GM18526 (cell line): ENCODE data around the gene EPM2AIP1.
A peak's percentile ranks its signal among the peaks of the same experiment; 100 is the strongest.

ENCODE experiments used
- POLR2A ChIP-seq: IDR thresholded peaks from 3 replicates; pipeline ENCODE4 v1.6.1; 2011; ENCODE audit not compliant: insufficient read length; ENCODE audit errors: extremely low read depth

Gene EPM2AIP1

DNA sequence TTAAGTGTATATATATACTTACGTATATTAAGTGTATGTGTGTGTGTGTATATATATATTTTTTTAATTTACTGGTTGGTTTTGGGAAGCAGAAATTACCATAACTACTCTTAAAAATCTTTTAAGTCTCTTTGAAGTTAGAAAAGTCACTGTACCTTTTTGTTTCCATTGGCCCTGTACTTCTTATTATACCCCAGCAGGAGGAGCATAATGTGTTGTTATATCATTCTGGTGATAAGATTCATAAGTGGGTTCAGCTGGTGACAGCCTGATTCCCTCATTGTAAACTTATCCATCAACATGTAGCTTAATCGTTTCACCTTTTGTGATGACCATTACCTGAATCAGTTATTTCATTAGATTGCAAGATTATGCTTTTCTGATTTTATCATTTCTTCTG is 31.2 kb upstream of the EPM2AIP1 start:
- no peak for TF ChIP-seq POLR2A

DNA sequence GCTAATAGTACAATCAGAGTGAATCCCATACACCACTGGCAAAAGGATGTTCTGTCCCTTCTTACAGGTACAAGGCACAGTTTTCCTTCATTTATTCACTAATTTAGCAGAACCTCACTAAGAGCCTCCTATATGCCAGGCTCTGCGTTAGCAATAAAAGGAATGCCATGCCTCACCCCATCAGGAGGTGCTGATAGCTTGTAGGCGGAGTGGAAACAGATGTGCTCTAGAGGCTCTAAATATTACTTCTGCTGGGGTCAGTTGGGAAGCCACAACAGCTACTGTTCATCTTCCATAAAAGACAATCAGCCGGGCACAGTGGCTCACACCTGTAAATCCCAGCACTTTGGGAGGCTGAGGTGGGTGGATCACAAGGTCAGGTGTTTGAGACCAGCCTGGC is 24.8 kb upstream of the EPM2AIP1 start:
- no peak for TF ChIP-seq POLR2A

DNA sequence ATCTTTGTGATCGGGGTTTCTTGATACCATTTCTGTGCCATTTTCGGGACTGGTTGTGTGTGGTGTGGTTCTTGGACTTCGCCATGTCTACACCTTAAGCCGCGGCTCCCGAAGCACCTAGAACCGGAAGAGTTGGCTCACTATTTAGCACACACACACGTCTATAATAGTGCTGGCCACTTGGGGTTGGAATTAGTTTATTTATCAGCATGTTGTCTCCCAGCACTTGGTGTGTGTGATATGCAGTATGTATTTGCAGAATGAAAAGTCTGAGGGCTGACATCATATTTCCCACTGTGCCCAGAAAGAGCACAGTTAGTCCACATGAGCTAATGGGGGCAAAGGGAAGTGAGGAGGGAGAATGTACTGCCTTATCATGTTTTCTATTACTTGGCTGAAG is 24.0 kb upstream of the EPM2AIP1 start:
- no peak for TF ChIP-seq POLR2A

DNA sequence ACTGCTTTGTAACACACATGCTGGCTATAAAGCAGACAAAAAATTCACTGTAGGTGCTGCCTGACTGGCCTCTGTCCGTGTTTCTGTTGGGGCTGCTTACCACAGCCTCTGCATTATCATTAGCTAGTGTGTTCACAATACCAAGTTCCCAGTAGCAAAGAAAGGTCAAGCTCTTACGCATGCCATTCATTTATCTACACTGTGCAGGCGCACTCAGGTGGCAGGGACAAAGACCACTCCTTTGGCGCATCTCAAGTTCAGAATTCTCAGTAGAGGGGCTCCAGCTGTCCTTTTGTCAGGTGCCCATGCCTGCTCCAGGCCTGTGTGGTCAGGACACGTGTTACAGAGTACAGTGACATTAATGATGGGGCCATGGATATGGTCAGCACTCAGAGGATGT is 22.7 kb upstream of the EPM2AIP1 start:
- TF ChIP-seq POLR2A = no peak

DNA sequence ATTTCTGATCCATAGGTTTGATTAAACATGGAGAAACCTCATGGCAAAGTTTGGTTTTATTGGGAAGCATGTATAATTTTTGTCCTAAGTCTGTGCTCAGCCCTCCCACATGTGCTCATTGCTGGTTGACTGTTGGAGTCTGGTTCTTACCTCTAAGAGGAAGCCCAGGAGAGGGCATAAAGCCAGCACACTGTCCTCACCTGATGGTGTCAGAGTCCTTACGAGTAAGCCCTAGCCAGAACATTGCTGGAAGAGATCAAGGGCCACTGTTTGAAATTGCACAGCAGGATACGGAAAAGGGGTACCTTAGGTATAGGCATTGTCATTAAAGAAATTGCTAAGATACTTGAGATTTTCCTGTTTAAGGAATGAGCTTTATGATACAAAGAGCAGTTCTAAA is 21.7 kb upstream of the EPM2AIP1 start:
- no peak for TF ChIP-seq POLR2A

DNA sequence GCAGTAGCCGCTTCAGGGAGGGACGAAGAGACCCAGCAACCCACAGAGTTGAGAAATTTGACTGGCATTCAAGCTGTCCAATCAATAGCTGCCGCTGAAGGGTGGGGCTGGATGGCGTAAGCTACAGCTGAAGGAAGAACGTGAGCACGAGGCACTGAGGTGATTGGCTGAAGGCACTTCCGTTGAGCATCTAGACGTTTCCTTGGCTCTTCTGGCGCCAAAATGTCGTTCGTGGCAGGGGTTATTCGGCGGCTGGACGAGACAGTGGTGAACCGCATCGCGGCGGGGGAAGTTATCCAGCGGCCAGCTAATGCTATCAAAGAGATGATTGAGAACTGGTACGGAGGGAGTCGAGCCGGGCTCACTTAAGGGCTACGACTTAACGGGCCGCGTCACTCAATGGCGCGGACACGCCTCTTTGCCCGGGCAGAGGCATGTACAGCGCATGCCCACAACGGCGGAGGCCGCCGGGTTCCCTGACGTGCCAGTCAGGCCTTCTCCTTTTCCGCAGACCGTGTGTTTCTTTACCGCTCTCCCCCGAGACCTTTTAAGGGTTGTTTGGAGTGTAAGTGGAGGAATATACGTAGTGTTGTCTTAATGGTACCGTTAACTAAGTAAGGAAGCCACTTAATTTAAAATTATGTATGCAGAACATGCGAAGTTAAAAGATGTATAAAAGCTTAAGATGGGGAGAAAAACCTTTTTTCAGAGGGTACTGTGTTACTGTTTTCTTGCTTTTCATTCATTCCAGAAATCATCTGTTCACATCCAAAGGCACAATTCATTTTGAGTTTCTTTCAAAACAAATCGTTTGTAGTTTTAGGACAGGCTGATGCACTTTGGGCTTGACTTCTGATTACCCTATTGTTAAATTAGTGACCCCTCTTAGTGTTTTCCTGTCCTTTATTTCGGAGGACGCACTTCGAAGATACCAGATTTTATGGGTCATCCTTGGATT is 674 bp upstream of the EPM2AIP1 start, which contains the start of gene MLH1:
Gene MLH1, plus strand, starts transcription at position 193 of the 958 bp plus-strand sequence. Its CDS starts 30 bp downstream, at position 223.
- peak; percentile 84 for TF ChIP-seq POLR2A

DNA sequence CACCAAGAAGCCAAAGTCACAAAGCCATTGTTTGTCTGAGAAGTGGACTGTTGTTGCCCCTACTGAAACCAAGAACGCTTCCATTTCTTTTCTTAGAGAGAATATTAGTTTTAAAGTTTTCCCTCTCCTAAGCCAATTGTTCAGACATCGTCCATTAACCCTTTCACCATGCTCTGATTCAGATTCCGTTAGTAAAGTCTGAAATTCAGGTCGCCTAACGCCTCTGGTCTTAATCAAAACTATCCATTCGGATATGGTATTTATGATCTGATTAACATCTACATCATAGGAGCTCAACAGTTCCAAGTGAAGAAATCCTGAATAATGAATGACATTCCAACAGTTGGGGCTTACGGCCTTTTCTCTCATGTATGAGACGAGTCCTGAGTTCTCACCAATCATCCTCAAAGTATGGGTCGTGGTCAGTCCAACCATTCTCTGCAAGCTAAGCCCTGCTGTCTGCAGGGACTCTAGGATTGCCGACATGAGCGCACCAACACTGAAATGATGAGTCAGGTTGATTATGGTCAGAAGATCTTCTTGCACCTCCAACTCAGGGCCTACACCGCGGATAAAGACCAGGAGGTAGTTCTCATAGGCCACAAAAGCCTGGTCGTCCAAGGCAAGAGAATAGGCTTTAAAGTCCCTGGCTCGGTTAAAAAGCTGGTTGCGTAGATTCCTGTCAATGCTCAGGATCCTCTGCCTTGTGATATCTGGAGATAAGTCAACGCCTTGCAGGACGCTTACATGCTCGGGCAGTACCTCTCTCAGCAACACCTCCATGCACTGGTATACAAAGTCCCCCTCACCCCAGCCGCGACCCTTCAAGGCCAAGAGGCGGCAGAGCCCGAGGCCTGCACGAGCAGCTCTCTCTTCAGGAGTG is 767 bp downstream of the EPM2AIP1 start:
- TF ChIP-seq POLR2A = no peak

DNA sequence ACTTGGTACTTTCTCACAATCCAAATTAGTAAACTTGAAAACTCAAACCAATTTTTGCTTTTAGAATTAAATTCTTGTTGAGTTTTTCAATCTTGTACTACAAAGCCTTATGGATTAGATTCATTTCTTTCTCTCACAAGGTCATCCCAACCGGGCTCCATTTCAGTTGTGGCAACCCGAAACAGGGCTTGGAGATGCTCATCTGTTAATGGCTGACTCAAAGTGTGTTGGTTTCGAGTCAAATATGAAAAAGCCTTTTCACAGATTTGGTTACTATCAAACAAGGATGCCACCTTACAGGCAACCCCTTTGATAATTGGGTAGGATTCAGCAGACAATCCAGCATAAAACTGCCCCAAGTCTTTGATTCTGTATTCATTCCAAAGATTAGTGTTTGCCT is 1.8 kb downstream of the EPM2AIP1 start:
- no peak for TF ChIP-seq POLR2A

DNA sequence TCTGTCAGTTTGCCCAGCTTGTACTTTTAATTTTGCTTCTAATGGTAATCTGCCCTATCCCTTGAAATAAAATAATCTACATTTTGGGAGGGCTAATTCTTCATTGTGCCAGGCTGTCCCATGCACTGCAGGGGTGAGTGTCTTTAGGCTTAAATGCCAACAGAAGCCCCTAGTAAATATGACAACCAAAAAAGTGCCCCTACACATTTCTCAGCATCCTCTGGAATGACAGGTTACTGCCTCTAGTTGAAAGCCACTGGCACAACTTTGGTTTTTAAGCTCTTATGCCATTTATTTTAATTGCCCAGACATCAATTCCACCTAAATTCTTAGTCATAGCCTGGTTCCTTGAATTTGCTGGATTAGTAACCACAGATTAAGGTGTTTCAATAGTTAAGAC is 3.4 kb downstream of the EPM2AIP1 start:
- TF ChIP-seq POLR2A = no peak

DNA sequence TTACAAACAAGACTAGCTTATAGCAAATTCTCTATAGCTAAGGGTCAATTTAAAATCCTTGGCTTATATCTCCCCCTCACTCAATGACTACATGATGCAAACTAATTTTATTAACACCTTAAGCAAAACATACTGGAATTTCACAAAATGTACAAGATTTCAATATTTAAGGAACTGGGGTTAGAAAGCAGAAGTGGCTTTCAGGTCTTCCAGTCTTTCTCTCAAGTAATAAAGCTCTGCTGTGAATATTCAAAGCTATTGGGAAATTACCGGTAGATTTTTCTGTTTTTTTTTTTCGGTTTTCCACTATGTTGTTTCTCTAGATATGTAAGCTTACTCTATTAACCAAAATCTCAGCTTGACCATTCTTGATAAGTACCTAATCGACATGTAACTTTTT is 3.9 kb downstream of the EPM2AIP1 start:
- no peak for TF ChIP-seq POLR2A

DNA sequence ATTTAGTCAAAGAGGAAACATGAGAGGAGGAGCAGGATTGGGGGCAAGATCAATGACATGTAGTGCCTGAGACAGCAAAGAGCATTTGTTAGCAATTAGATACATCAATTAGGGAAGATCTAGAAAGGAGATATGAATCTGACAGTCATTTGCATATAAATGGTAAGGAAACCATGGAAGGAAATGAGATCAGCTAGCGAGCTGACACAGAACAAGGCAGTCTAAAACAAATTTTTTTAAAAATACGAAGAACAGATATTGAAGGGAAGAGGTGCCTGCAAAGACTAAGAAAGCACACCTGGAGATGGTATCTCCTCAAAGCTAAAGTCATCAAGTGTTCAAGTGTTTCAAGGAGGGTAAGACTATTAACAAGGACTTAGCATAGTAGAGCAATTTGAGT is 4.6 kb downstream of the EPM2AIP1 start:
- no peak for TF ChIP-seq POLR2A

DNA sequence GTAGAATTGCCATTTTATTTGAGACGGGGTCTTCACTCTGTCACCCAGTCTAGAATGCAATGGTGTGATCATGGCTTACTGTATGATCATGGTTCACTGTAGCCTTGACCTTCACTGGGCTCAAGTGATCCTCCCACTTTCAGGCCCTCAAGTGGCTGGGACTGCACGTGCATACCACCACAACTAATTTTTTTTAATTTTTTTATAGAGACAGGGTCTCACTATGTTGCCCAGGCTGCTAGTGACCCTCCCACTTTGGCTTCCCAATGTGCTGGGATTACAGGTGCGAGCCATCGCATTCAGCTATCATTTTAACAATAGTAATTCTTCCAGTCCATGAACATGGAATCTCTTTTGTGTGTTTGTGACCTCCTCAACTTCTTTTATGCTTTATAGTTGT is 11.9 kb downstream of the EPM2AIP1 start:
- no peak for TF ChIP-seq POLR2A

DNA sequence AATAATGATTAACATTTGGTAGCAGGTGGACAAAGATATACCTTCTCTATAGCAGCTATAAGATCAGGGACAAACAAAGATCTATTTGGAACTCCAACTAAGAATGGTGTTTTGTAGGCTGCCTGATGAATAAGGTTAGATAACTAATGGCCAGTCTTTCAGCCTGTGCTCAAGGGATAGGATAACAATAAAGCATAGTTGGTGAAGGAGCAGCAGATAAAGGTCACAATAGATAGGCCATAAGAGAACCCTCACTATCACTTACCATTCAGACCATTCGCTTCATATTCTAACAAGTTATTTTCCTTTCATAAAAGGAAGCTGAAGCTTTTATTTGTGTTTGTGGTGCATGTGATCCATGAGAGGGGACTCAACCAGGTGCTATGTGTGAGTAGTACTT is 19.8 kb downstream of the EPM2AIP1 start:
- TF ChIP-seq POLR2A = no peak

DNA sequence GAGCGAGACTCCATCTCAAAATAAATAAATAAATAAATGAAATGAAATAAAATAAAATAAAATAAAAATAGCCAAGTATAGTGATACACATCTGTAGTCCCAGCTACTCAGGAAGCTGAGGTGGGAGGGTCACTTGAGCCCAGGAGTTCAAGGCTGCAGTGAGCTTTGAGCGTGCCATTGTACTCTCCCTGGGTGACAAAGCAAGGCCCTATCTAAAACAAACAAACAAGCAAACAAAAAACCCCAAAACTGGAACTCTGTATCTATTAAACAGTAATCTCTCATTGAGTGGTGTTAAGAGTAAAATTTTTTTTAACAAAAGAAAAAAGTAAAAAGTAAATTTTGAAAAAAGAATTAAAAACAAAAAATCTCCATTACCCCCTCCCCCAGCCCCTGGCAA is 20.8 kb downstream of the EPM2AIP1 start:
- no peak for TF ChIP-seq POLR2A

DNA sequence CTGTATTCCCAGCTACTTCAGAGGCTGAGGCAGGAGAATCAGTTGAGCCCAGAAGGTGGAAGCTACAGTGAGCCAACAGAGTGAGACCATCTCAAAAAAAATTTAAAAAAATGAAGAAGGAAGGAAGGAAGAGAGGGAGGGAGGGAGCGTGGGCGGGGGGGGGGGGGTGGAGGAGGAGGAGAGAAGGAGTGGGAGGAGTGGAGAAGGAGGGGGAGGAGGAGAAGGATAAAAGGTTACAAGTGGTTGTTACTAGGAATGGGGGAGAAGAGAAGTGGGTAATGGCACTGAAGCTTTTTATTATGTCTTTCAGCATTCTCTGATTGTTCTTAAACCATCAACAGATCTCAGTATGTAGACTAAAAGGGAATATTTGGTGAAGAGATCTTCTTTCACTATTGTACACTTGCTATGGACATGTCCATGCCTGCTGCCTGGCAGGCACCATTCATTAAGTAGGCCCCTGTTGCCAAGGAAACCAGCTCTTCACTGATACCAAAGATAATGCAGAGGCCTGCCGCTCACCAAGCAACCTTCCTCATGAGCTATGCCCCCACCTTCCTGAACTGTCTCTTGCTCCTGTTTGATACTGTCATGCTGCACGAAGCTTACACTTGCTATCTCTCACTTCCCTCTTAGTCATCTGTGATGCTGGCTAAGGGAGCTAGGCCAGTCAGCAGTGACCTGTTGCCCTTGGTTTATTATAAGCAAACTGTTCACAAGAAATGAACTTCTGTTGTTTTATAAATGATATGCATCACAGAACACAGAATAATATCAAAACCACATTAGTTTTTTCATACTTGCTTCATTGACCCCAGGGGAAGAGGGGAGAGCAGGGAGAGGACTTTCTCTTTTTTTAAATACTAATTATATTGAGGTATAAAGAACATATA is 23.1 kb downstream of the EPM2AIP1 start:
- no peak for TF ChIP-seq POLR2A
